GM12875 (cell line): ENCODE data around the gene EMILIN2.

Experiments used
- H3K4me3 ChIP-seq: one replicate; pipeline ENCODE4 v1.5.1; 2011; ENCODE audit warnings: low read depth, low read length, control low read depth
- TF ChIP-seq, protein P1 (sequence below): IDR thresholded peaks from 2 replicates; pipeline ENCODE4 v1.5.1; 2011; ENCODE audit warnings: low read depth, mild to moderate bottlenecking, control low read depth, inconsistent platforms, low read length, moderate library complexity, borderline replicate concordance; ENCODE audit not compliant: insufficient read depth

The EMILIN2 gene

DNA sequence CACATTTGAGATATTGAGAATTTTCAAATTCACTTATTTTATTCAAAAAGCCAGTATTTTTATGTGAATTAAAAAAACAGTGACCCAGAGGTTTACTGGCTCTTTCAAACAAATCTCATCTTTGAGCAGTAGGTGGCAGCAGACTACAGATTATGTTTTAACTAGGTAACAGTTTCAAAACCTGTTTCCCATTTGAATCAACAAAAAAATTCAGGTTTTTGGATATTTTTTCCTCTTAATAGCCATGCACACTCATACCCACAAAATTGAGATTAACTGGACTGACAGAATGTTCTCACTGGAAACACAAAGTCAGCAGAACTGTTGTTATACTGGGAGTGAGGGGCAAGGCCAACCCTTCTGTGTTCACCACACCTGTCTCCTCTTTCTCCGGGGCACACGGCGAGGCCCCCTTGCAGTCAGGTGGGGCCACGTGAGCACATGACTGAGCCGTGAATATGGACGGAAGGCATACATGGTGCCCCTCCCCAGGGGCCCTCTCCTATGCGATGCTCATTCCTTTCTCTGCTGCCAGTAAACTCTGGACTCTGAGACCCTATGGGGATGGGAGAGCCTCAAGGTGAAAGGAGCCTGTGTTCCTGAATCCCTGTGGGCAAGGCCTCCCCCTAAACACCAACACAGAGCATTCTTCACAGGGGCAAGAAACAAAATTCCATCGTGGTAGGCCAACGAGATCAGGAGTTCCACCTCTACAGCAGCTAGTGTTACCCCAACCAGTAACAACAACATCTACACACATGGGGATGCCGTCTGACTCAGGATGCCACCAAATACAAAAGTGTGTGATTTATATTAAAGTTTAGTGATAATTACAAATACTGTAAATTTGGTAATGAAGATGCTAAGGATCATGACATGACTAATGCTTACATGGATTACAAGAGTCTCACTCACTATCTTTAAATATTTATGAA, 85.7 kb downstream of the EMILIN2 start:
- no peak overlapping the region for H3K4me3 ChIP-seq
- TF ChIP-seq, protein P1, sequence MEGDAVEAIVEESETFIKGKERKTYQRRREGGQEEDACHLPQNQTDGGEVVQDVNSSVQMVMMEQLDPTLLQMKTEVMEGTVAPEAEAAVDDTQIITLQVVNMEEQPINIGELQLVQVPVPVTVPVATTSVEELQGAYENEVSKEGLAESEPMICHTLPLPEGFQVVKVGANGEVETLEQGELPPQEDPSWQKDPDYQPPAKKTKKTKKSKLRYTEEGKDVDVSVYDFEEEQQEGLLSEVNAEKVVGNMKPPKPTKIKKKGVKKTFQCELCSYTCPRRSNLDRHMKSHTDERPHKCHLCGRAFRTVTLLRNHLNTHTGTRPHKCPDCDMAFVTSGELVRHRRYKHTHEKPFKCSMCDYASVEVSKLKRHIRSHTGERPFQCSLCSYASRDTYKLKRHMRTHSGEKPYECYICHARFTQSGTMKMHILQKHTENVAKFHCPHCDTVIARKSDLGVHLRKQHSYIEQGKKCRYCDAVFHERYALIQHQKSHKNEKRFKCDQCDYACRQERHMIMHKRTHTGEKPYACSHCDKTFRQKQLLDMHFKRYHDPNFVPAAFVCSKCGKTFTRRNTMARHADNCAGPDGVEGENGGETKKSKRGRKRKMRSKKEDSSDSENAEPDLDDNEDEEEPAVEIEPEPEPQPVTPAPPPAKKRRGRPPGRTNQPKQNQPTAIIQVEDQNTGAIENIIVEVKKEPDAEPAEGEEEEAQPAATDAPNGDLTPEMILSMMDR, result peak; percentile 17; the same call in 1 of the 2 replicates

DNA sequence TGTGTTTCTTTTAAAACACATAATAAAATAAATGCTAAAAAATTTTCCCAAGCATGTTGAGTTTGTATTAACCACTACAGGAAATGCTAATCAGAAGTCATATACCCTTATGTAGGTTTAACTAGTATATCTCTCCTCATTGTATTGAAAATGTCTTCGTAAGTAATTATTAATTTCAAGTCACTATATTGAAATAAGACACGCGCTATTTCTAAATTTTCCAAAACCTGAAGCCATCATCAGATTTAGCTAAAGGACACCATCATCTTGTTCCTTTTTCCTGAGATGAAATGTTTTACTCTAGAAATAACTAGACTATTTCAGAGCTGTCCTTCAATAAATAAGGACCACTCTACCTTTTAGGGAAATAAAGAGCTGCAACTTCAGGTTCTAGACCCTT, 87.2 kb downstream of the EMILIN2 start:
- TF ChIP-seq, protein P1, result no peak
- no peak overlapping the region for H3K4me3 ChIP-seq

DNA sequence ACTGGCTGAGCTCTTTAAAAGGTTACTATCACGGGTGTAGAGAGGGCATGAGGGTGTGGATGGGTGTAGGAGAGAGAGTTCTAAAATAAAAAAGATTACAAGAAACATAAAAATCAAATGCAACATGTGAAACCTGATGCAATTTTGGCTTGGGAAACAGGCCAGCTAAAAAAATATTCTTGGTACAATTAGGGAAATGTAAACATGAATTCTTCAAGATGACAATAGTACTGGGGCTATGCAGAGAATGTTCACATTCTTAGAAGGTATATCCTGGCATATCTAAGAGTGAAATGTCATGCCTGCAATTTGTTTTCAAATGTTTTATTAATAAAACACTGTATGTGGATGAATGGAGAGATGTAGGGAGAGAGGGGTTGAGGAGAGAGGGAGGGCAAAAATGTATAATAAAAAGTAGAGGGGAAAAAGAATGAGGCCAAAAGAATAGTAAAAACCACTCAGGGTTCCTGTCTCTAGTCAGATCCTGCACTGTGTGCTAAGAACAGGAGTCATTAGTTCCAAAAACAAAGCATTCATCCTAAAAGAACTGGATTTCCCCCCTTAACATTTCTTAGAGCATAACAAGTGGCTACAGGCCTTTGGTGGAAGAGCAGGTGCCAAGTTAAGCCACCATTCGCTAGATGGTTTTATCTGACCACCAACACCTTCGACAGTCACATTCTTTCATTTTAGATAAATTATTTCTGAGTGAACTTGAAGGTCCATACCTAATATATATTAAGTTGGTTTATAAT, 88.8 kb downstream of the EMILIN2 start:
- H3K4me3 ChIP-seq, result no peak overlapping the region
- TF ChIP-seq, protein P1, result no peak

DNA sequence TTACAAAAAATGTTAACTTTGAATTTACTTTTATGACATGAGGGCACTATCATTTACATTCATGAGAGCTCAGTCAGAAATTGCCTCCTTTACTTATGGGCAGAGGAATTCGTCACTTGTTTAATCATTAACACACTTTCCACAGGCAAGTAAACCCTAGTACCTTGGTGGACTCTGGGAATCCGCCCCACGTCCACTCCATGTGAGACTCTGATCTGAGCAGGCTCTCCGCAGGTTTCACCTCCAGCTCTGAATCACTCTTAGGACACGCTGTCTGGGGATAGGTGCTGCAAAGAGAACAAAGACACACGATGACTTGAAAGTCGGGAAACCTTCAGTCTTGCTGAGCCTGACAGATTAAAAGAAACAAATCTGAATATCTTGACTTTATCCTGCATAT, 92.5 kb downstream of the EMILIN2 start:
- H3K4me3 ChIP-seq, result no peak overlapping the region
- TF ChIP-seq, protein P1, result no peak

DNA sequence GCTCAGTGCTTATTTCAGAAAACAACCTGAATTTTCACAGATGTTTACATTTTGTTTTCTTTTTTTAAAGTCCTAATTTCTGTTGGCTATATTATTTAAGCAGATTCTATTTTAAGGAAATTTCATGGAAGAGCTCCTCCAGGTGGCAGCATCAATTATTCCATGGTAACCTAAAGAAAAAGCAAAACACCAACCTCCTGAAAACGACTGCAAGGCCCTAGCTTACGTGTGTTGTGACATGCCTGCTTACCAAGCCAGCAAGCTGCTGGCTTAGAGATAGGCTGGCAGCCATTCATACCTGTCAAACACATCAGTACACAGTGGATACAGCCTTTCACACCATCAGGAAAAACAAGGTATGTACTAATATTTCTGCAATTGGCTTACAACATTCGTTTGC, 101.2 kb downstream of the EMILIN2 start:
- no peak overlapping the region for H3K4me3 ChIP-seq
- TF ChIP-seq, protein P1, result no peak

DNA sequence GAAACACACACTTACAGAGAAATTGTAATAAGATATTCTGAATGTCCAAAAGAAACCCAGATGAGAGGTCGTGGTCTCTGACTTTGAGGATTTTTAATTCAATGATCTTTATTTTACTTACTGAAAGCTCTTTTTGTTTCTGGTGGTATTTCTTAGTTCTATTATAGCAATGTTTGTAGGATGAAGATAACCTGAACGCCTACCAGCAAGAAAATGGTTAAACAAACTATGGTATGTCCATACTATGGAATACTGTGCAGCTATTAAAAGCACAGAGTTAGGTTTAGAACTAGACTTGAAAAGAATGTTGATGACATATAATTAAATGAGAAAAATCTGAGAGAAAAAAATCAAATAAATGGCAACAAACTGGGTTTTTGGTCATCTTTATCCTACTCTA, 105.8 kb downstream of the EMILIN2 start:
- TF ChIP-seq, protein P1, result no peak
- no peak overlapping the region for H3K4me3 ChIP-seq
